ENCODE results near the gene AP4M1. TPM values are rescaled to one million over a fixed set of nuclear protein-coding genes. Genes with fewer than 3 reads are reported as not detected.

Gene AP4M1
- total RNA-seq, 4 donors from 2014 or later = 21.8 to 29.3 (median 24.7) TPM

GRCh38 chr7:100088621-100089457, 12.6 kb upstream of the AP4M1 start, which contains the start of gene COPS6:
COPS6 (plus strand) TSS chr7:100088969; CDS start chr7:100088991, 22 bp downstream.
- peak; percentile 72 for ATAC-seq
- H3K27ac ChIP-seq = peak within 1 kb of the TSS; percentile 43 to 91 (median 88)
- TF ChIP-seq CTCF (IDR thresholded peaks at IDR 0.05) (peak in 1 of 4 experiments; percentile 33), EP300 (IDR thresholded peaks at IDR 0.05) (no peak), POLR2AphosphoS5 (IDR thresholded peaks at IDR 0.05) (peak; percentile 89), POLR2A (IDR thresholded peaks at IDR 0.05) (peak; percentile 73 to 85)
- H3K9me3 ChIP-seq = no peaks in the 10 kb centered on the region
- peaks cover 0 to 40% of the 10 kb centered on the region in 2 donors for H3K36me3 ChIP-seq
- WGBS, 2 donors (ENCODE audit: low coverage in 1 of 2) = 0% methylated on average over 9 to 15 of the region's 68 CpGs
- H3K4me1 ChIP-seq = peaks cover 0 to 35% (median 16%) of the 10 kb centered on the region in 3 donors
- peak within 1 kb of the TSS; percentile 69 to 72 for H3K4me3 ChIP-seq
- H3K27me3 ChIP-seq = no peaks in the 10 kb centered on the region

- Histone ChIP-seq H3K4me3 (peak overlapping the region; percentile 69 to 72), H3K27ac (peak overlapping the region in 3 of 4 donors; percentile 87 to 91 (median 89)), H3K27me3 (no peaks in the 10 kb centered on the region), H3K36me3 (peaks cover 0 to 48% of the 10 kb centered on the region in 2 donors), H3K9me3 (no peaks in the 10 kb centered on the region), H3K4me1 (peaks cover 0 to 37% (median 16%) of the 10 kb centered on the region in 3 donors)
- no peak for ATAC-seq
- no peak for TF ChIP-seq EP300 (IDR thresholded peaks at IDR 0.05)
- no peak for TF ChIP-seq POLR2AphosphoS5 (IDR thresholded peaks at IDR 0.05)
- no peak for TF ChIP-seq POLR2A (IDR thresholded peaks at IDR 0.05)
- no peak for TF ChIP-seq CTCF (IDR thresholded peaks at IDR 0.05)
- WGBS, 2 donors (ENCODE audit: low coverage in 1 of 2) = 22 to 25% methylated on average over 4 of the region's 7 CpGs
Observed at GRCh38 chr7:100089458-100090196, 11.8 kb upstream of the AP4M1 start.

GRCh38 chr7:100090527-100091410, 10.7 kb upstream of the AP4M1 start:
- peaks cover 0 to 59% of the 10 kb centered on the region in 2 donors for H3K36me3 ChIP-seq
- no peaks in the 10 kb centered on the region for H3K9me3 ChIP-seq
- no peaks in the 10 kb centered on the region for H3K27me3 ChIP-seq
- 71 to 82% methylated on average over 6 to 9 of the region's 14 CpGs for WGBS, 2 donors (ENCODE audit: low coverage in 1 of 2)
- H3K4me1 ChIP-seq = peaks cover 0 to 37% (median 16%) of the 10 kb centered on the region in 3 donors
- H3K27ac ChIP-seq = no peak overlapping the region
- TF ChIP-seq POLR2AphosphoS5 (IDR thresholded peaks at IDR 0.05) (no peak), POLR2A (IDR thresholded peaks at IDR 0.05) (no peak), EP300 (IDR thresholded peaks at IDR 0.05) (no peak), CTCF (IDR thresholded peaks at IDR 0.05) (no peak)
- ATAC-seq = no peak
- no peak overlapping the region for H3K4me3 ChIP-seq

GRCh38 chr7:100091411-100092181, 9.8 kb upstream of the AP4M1 start:
- Histone ChIP-seq H3K27ac (no peak overlapping the region), H3K27me3 (no peaks in the 10 kb centered on the region), H3K9me3 (no peaks in the 10 kb centered on the region), H3K4me3 (no peak overlapping the region), H3K4me1 (peaks cover 0 to 37% (median 16%) of the 10 kb centered on the region in 3 donors), H3K36me3 (peaks cover 0 to 68% of the 10 kb centered on the region in 2 donors)
- TF ChIP-seq CTCF (IDR thresholded peaks at IDR 0.05) (no peak), EP300 (IDR thresholded peaks at IDR 0.05) (no peak)
- WGBS, 2 donors (ENCODE audit: low coverage in 1 of 2) = 65% methylated on average over 10 of the region's 19 CpGs; no CpG with 5 or more reads in 1 of the 2 donors
- ATAC-seq = no peak

All from gastroesophageal sphincter (tissue), 4 donors.